ENCODE results near the gene BOD1L1.

Gene BOD1L1

GRCh38 chr4:13538427-13538973 is 89.0 kb downstream of the BOD1L1 start:
- TF ChIP-seq REST (IDR thresholded peaks at IDR 0.05; ENCODE audit: insufficient read depth in 1 of 2, low read depth in 2 of 2, low read length in 2 of 2) (no peak), FOXP2 (optimal IDR thresholded peaks at IDR 0.05; ENCODE audit: borderline replicate concordance, extremely low read depth, extremely low read length, insufficient read depth) (no peak), POLR2AphosphoS5 (IDR thresholded peaks at IDR 0.05; ENCODE audit: low read depth, low read length) (no peak), SIN3A (IDR thresholded peaks at IDR 0.05; ENCODE audit: borderline replicate concordance, insufficient read depth, low read length) (no peak), TAF1 (IDR thresholded peaks at IDR 0.05; ENCODE audit: borderline replicate concordance, insufficient read depth, low read length) (no peak)

DNA sequence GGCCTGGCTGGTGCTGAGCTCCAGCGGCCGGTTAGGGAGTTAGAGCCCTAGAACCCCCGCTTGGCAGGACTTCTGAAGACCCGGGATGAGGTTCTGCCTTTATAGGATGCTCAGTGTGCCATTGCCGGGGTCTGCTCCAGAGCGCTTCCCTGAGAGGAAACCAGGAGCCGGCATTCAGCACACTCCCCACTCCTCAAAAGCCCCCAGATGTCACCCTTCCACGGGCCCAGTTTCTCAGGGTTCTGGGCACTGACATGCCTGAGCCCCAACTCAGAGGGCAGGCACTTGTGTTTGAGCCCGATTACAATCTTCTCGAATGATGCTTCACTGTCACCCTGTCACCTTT is 89.7 kb downstream of the BOD1L1 start:
- TF ChIP-seq POLR2AphosphoS5 (IDR thresholded peaks at IDR 0.05; ENCODE audit: low read depth, low read length) (no peak), REST (IDR thresholded peaks at IDR 0.05; ENCODE audit: insufficient read depth in 1 of 2, low read depth in 2 of 2, low read length in 2 of 2) (no peak), FOXP2 (optimal IDR thresholded peaks at IDR 0.05; ENCODE audit: borderline replicate concordance, extremely low read depth, extremely low read length, insufficient read depth) (no peak), TAF1 (IDR thresholded peaks at IDR 0.05; ENCODE audit: borderline replicate concordance, insufficient read depth, low read length) (no peak), SIN3A (IDR thresholded peaks at IDR 0.05; ENCODE audit: borderline replicate concordance, insufficient read depth, low read length) (no peak)

GRCh38 chr4:13537011-13537831 is 90.3 kb downstream of the BOD1L1 start:
- TF ChIP-seq REST (IDR thresholded peaks at IDR 0.05; ENCODE audit: insufficient read depth in 1 of 2, low read depth in 2 of 2, low read length in 2 of 2), result no peak

GRCh38 chr4:13536607-13537006 is 90.9 kb downstream of the BOD1L1 start:
- TF ChIP-seq SIN3A (IDR thresholded peaks at IDR 0.05; ENCODE audit: borderline replicate concordance, insufficient read depth, low read length), result no peak
- no peak for TF ChIP-seq POLR2AphosphoS5 (IDR thresholded peaks at IDR 0.05; ENCODE audit: low read depth, low read length)
- no peak for TF ChIP-seq FOXP2 (optimal IDR thresholded peaks at IDR 0.05; ENCODE audit: borderline replicate concordance, extremely low read depth, extremely low read length, insufficient read depth)
- no peak for TF ChIP-seq REST (IDR thresholded peaks at IDR 0.05; ENCODE audit: insufficient read depth in 1 of 2, low read depth in 2 of 2, low read length in 2 of 2)
- TF ChIP-seq TAF1 (IDR thresholded peaks at IDR 0.05; ENCODE audit: borderline replicate concordance, insufficient read depth, low read length), result no peak
